Measurements from ENCODE around the gene TTLL1. TPM values are rescaled to one million over a fixed set of nuclear protein-coding genes. Genes with fewer than 3 reads are reported as not detected.

TTLL1 gene
- total RNA-seq, 1 experiment from 2014 or later, result 4.1 TPM

- H3K4me1 Mint-ChIP-seq (ENCODE audit: low read depth, unreplicated experiment), result peaks cover 49% of the 10 kb centered on the region
- ChIA-PET CTCF (interaction anchor here (0.5 kb wide), 1 partner anchor 10 kb away, joined by 3 read pairs; the partner anchor contains the start of gene PACSIN2), POLR2A (interaction anchor here (2.1 kb wide), 2 partner anchors 10 kb away, joined by 17 to 18 read pairs; partner anchors contain the start of gene PACSIN2)
- Histone ChIP-seq H3K4me3 (ENCODE audit: low read depth, low read length) (no peak overlapping the region), H3K9me3 (no peaks in the 10 kb centered on the region), H3K4me1 (peaks cover 93% of the 10 kb centered on the region), H3K27me3 (replicated peaks; ENCODE audit: control insufficient read depth, insufficient read depth, low read length) (no peaks in the 10 kb centered on the region), H3K36me3 (ENCODE audit: control insufficient read depth, insufficient read depth, low read length) (no peaks in the 10 kb centered on the region)
- H3K4me3 Mint-ChIP-seq (ENCODE audit: unreplicated experiment), result no peak overlapping the region
- no peaks in the 10 kb centered on the region for H3K27me3 Mint-ChIP-seq (ENCODE audit: insufficient read depth, unreplicated experiment)
- TF ChIP-seq CTCF (IDR thresholded peaks at IDR 0.05; ENCODE audit: insufficient read depth in 1 of 2, low read depth in 1 of 2, low read length in 1 of 2, severe bottlenecking in 1 of 2, unreplicated experiment in 1 of 2), result no peak
- H3K36me3 Mint-ChIP-seq (ENCODE audit: insufficient read depth, unreplicated experiment), result peaks cover 27% of the 10 kb centered on the region
- DNase-seq, result no peak
- H3K9me3 Mint-ChIP-seq (ENCODE audit: unreplicated experiment), result no peaks in the 10 kb centered on the region
- no TSS peak for BruUV-seq (replicated peaks)
- intact Hi-C loops (cut with micrococcal nuclease; ENCODE audit: unreplicated experiment), result no loop called here
- peak overlapping the region; percentile 29 for H3K27ac Mint-ChIP-seq (ENCODE audit: unreplicated experiment)
Measured at GRCh38 chr22:43005106-43005505, 84.1 kb downstream of the TTLL1 start.

DNA sequence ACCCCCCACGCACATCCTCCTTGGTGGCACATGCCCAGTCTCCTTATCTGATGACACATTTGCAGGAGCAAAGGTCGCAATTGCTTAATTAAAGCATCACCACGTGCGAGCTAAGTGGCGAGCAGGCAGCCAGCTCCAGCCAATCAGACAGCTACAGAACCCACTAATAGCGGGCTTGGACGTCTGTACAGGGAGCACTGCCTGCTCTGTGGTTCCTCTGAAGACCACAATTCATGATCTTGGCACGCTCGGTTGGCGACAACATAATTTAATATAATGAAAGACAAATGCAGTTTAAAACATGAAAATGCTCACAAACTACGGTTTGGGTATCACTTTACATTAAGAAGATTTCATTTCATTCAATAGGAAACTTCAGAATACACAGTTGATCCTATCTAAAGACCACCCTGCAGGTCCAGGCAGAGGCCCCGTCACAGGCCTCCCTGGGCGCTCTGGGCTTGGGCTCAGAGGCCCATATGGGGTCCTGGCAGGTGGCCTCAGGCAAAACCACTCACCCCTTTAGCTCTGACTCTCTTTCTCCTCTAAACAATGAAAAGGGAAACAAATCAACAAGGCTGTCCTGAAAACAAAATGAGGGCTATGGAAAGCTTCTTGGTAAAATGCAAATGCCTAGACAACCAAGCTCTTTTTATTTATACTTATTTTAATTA lies 84.7 kb downstream of the TTLL1 start:
- Histone ChIP-seq H3K4me3 (ENCODE audit: low read depth, low read length) (no peak overlapping the region), H3K27me3 (replicated peaks; ENCODE audit: control insufficient read depth, insufficient read depth, low read length) (no peaks in the 10 kb centered on the region), H3K4me1 (peaks cover 92% of the 10 kb centered on the region), H3K36me3 (ENCODE audit: control insufficient read depth, insufficient read depth, low read length) (no peaks in the 10 kb centered on the region), H3K9me3 (no peaks in the 10 kb centered on the region)
- Mint-ChIP-seq H3K27me3 (ENCODE audit: insufficient read depth, unreplicated experiment) (no peaks in the 10 kb centered on the region), H3K9me3 (ENCODE audit: unreplicated experiment) (no peaks in the 10 kb centered on the region), H3K4me3 (ENCODE audit: unreplicated experiment) (peak overlapping the region; percentile 3), H3K27ac (ENCODE audit: unreplicated experiment) (peak overlapping the region; percentile 29), H3K36me3 (ENCODE audit: insufficient read depth, unreplicated experiment) (peaks cover 27% of the 10 kb centered on the region), H3K4me1 (ENCODE audit: low read depth, unreplicated experiment) (peaks cover 49% of the 10 kb centered on the region)
- TF ChIP-seq CTCF (IDR thresholded peaks at IDR 0.05; ENCODE audit: insufficient read depth in 1 of 2, low read depth in 1 of 2, low read length in 1 of 2, severe bottlenecking in 1 of 2, unreplicated experiment in 1 of 2), result no peak
- intact Hi-C loops (cut with micrococcal nuclease; ENCODE audit: unreplicated experiment), result no loop called here
- ChIA-PET CTCF (interaction anchor here (0.5 to 1.4 kb wide), 5 partner anchors 9 to 59 kb away, joined by 3 to 11 read pairs (median 3); partner anchors contain the start of gene PACSIN2), POLR2A (interaction anchor here (0.7 to 2.1 kb wide), 4 partner anchors 9 to 16 kb away, joined by 3 to 18 read pairs (median 16); partner anchors contain the start of gene PACSIN2)
- peak; percentile 36 to 48 for DNase-seq
- no TSS peak for BruUV-seq (replicated peaks)

DNA sequence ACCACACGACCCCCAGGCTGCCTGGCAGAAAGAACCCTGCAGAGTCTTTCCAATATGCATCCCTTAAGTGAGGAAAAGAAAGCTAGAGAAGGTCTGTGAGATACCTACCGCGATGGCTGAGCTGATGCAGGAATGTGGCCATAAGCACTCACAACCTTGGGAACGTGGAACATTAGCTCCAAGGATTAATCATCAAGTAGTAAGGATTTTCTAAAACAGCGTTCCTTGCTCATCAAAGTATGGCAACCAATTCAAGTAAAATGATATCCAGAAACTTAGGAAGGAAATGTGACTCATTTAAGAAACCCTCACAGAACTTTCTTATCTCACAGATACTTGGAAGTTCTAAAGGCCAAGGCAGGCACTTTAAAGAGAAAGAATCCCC lies 87.0 kb downstream of the TTLL1 start:
- Histone ChIP-seq H3K4me3 (ENCODE audit: low read depth, low read length) (no peak overlapping the region), H3K27me3 (replicated peaks; ENCODE audit: control insufficient read depth, insufficient read depth, low read length) (no peaks in the 10 kb centered on the region), H3K4me1 (peaks cover 78% of the 10 kb centered on the region), H3K9me3 (no peaks in the 10 kb centered on the region), H3K36me3 (ENCODE audit: control insufficient read depth, insufficient read depth, low read length) (no peaks in the 10 kb centered on the region)
- Mint-ChIP-seq H3K4me1 (ENCODE audit: low read depth, unreplicated experiment) (peaks cover 54% of the 10 kb centered on the region), H3K36me3 (ENCODE audit: insufficient read depth, unreplicated experiment) (peaks cover 31% of the 10 kb centered on the region), H3K27me3 (ENCODE audit: insufficient read depth, unreplicated experiment) (no peaks in the 10 kb centered on the region), H3K27ac (ENCODE audit: unreplicated experiment) (peak overlapping the region; percentile 85), H3K9me3 (ENCODE audit: unreplicated experiment) (no peaks in the 10 kb centered on the region), H3K4me3 (ENCODE audit: unreplicated experiment) (peak overlapping the region; percentile 40)
- no peak for DNase-seq
- BruUV-seq (replicated peaks), result no TSS peak
- intact Hi-C loops (cut with micrococcal nuclease; ENCODE audit: unreplicated experiment), result loop anchor here (1.0 kb wide), 1 partner anchor 9 kb away; no protein-coding TSS in a partner anchor
- TF ChIP-seq CTCF (IDR thresholded peaks at IDR 0.05; ENCODE audit: insufficient read depth in 1 of 2, low read depth in 1 of 2, low read length in 1 of 2, severe bottlenecking in 1 of 2, unreplicated experiment in 1 of 2), result no peak
- POLR2A ChIA-PET, result interaction anchor here (0.5 to 0.9 kb wide), 2 partner anchors 13 to 19 kb away, joined by 4 to 5 read pairs; partner anchors contain the start of gene PACSIN2
- CTCF ChIA-PET, result no interaction called here

All from Caco-2 (cell line).